Measurements from ENCODE around the gene ZFP36L1. TPM values are rescaled to one million over a fixed set of nuclear protein-coding genes. Genes with fewer than 3 reads are reported as not detected.
A peak's percentile ranks its signal among the peaks of the same experiment; 100 is the strongest.

Gene ZFP36L1
- total and polyA plus RNA-seq, 2 of the 13 experiments (the other 11 are each of a cell fraction or from before 2014, with no cell fraction given) = 7.4 to 10.2 TPM

- TF ChIP-seq MED1 (CRISPR knock-in tag; IDR thresholded peaks at IDR 0.05) = peak; percentile 52; the same call in 1 of the 2 replicates
- 0 out of 2 replicates have a peak, but pooled peaks have one; percentile 40 for TF ChIP-seq SMAD3 (CRISPR knock-in tag; IDR thresholded peaks at IDR 0.05)
- no peak for TF ChIP-seq ESRRA (CRISPR knock-in tag; IDR thresholded peaks at IDR 0.05; ENCODE audit: low read depth)
- TF ChIP-seq ZNF691 (CRISPR knock-in tag; IDR thresholded peaks at IDR 0.05; ENCODE audit: borderline replicate concordance, low read depth) = peak; percentile 52; the same call in 1 of the 2 replicates
- TF ChIP-seq ZNF432 (CRISPR knock-in tag; IDR thresholded peaks at IDR 0.05; ENCODE audit: borderline replicate concordance) = no peak
- TF ChIP-seq HINFP (CRISPR knock-in tag; IDR thresholded peaks at IDR 0.05; ENCODE audit: low read depth) = peak; percentile 67; the same call in 1 of the 2 replicates
- no peak for TF ChIP-seq MTERF4 (CRISPR knock-in tag; IDR thresholded peaks at IDR 0.05)
- peak; percentile 93 for TF ChIP-seq REPIN1 (CRISPR knock-in tag; IDR thresholded peaks at IDR 0.05; ENCODE audit: borderline replicate concordance, low read depth)
- no peak; the same call in 1 of the 2 replicates for TF ChIP-seq ZSCAN9 (CRISPR knock-in tag; IDR thresholded peaks at IDR 0.05; ENCODE audit: borderline replicate concordance)
- TF ChIP-seq IRF2 (CRISPR knock-in tag; IDR thresholded peaks at IDR 0.05) = peak; percentile 71; the same call in 1 of the 2 replicates
- no peak for TF ChIP-seq ARNT2 (CRISPR knock-in tag; IDR thresholded peaks at IDR 0.05; ENCODE audit: low read depth)
- TF ChIP-seq SATB2 (CRISPR knock-in tag; IDR thresholded peaks at IDR 0.05) = no peak
- no peak for TF ChIP-seq CHCHD3 (CRISPR knock-in tag; IDR thresholded peaks at IDR 0.05)
- peak; percentile 35; the same call in 1 of the 2 replicates for TF ChIP-seq HMG20A (CRISPR knock-in tag; IDR thresholded peaks at IDR 0.05; ENCODE audit: borderline replicate concordance)
- no peak for TF ChIP-seq ZNF414 (CRISPR knock-in tag; IDR thresholded peaks at IDR 0.05)
- TF ChIP-seq ZNF33B (CRISPR knock-in tag; IDR thresholded peaks at IDR 0.05) = 0 out of 2 replicates have a peak, but pooled peaks have one; percentile 73
- 0 out of 2 replicates have a peak, but pooled peaks have one; percentile 68 for TF ChIP-seq CREBL2 (CRISPR knock-in tag; IDR thresholded peaks at IDR 0.05; ENCODE audit: borderline replicate concordance)
- TF ChIP-seq SIX1 (CRISPR knock-in tag; IDR thresholded peaks at IDR 0.05; ENCODE audit: borderline replicate concordance) = no peak
- TF ChIP-seq MEIS1 (CRISPR knock-in tag; IDR thresholded peaks at IDR 0.05; ENCODE audit: borderline replicate concordance) = no peak; the same call in 1 of the 2 replicates
- no peak for TF ChIP-seq NR2C2 (CRISPR knock-in tag; IDR thresholded peaks at IDR 0.05; ENCODE audit: borderline replicate concordance)
- no peak for TF ChIP-seq NFIB (CRISPR knock-in tag; IDR thresholded peaks at IDR 0.05; ENCODE audit: borderline replicate concordance)
- no peak for TF ChIP-seq ZNF17 (CRISPR knock-in tag; IDR thresholded peaks at IDR 0.05)
- no peak for TF ChIP-seq DR1 (CRISPR knock-in tag; IDR thresholded peaks at IDR 0.05)
- TF ChIP-seq CENPX (CRISPR knock-in tag; IDR thresholded peaks at IDR 0.05) = no peak
Measured at GRCh38 chr14:68816183-68816942, 23.5 kb upstream of the ZFP36L1 start (continued).

Data from HepG2 (cell line).